HG03060 (cell line): ENCODE results near the gene OR4M1.
"Not testable (repeated sequence)": the region's sequence is repeated elsewhere in the genome, so short reads cannot be mapped to it uniquely, and the experiment has no call there.

Experiments
- ATAC-seq: cut with Tn5 transposase; IDR thresholded peaks from one replicate; pipeline ENCODE4 v1.9.1; 2021; ENCODE audit warnings: low read depth, moderate number of reproducible peaks; ENCODE audit not compliant: unreplicated experiment

OR4M1 gene

GRCh38 chr14:19821016-19821415 is 47.7 kb downstream of the OR4M1 start:
- ATAC-seq = not testable (repeated sequence)

GRCh38 chr14:19823178-19823577 is 49.9 kb downstream of the OR4M1 start:
- ATAC-seq = no peak

- no peak for ATAC-seq
Observed at GRCh38 chr14:19823765-19824164, 50.5 kb downstream of the OR4M1 start.

- not testable (repeated sequence) for ATAC-seq
Observed at GRCh38 chr14:19827626-19828244, 54.4 kb downstream of the OR4M1 start.

- ATAC-seq = no peak
Observed at GRCh38 chr14:19828314-19828713, 55.0 kb downstream of the OR4M1 start.
